HEK293T (cell line): ENCODE results near the gene PARK7.

Experiments
- CTCF ChIA-PET: fragments of 350-600 bp; formaldehyde crosslinking; extraction: SDS; loops from one replicate; lab custom pipeline; 2021; ENCODE audit warnings: antibody characterized with exemption, inconsistent platforms; lab: Yijun Ruan, JAX
- POLR2A ChIA-PET: fragments of 350-600 bp; formaldehyde crosslinking; extraction: SDS; loops from one replicate; lab custom pipeline; 2020; ENCODE audit warnings: antibody characterized with exemption, inconsistent platforms; lab: Yijun Ruan, JAX
- DNase-seq: peaks from one replicate; pipeline ENCODE4 v3.0.0; 2012; ENCODE audit warnings: mixed read lengths; ENCODE audit errors: extremely low spot score
- ARNT ChIP-seq: fragments of 450-650 bp; IDR thresholded peaks from 2 replicates; pipeline ENCODE4 v1.6.1; 2017; ENCODE audit warnings: mild to moderate bottlenecking
- BHLHE40 ChIP-seq: fragments of 450-650 bp; IDR thresholded peaks from 2 replicates; pipeline ENCODE4 v1.6.1; 2016; ENCODE audit warnings: mild to moderate bottlenecking, moderate library complexity, borderline replicate concordance
- CTBP1 ChIP-seq: fragments of 450-650 bp; IDR thresholded peaks from 2 replicates; pipeline ENCODE4 v1.6.1; 2016; ENCODE audit warnings: borderline replicate concordance
- ELF4 ChIP-seq: fragments of 450-650 bp; IDR thresholded peaks from 2 replicates; pipeline ENCODE4 v1.6.1; 2017; ENCODE audit warnings: antibody characterized with exemption
- FOXA1 ChIP-seq: fragments of 450-650 bp; IDR thresholded peaks from 2 replicates; pipeline ENCODE4 v1.6.1; 2016; ENCODE audit warnings: mild to moderate bottlenecking
- FOXK2 ChIP-seq: fragments of 450-650 bp; IDR thresholded peaks from 2 replicates; pipeline ENCODE4 v1.6.1; 2016; ENCODE audit warnings: mild to moderate bottlenecking
- FOXM1 ChIP-seq: fragments of 450-650 bp; IDR thresholded peaks from 2 replicates; pipeline ENCODE4 v1.6.1; 2017; ENCODE audit warnings: mild to moderate bottlenecking, borderline replicate concordance
- HDGF ChIP-seq: fragments of 450-650 bp; IDR thresholded peaks from 2 replicates; pipeline ENCODE4 v1.6.1; 2017; ENCODE audit warnings: antibody characterized with exemption, borderline replicate concordance
- L3MBTL2 ChIP-seq: fragments of 450-650 bp; conservative IDR thresholded peaks from 2 replicates; pipeline ENCODE4 v1.6.1; 2016; ENCODE audit warnings: mild to moderate bottlenecking
- LEF1 ChIP-seq: fragments of 450-650 bp; IDR thresholded peaks from 2 replicates; pipeline ENCODE4 v1.6.1; 2017; ENCODE audit warnings: mild to moderate bottlenecking, borderline replicate concordance
- NFRKB ChIP-seq: fragments of 450-650 bp; IDR thresholded peaks from 2 replicates; pipeline ENCODE4 v1.6.1; 2016; ENCODE audit warnings: mild to moderate bottlenecking, moderate library complexity
- PKNOX1 ChIP-seq: fragments of 450-650 bp; IDR thresholded peaks from 2 replicates; pipeline ENCODE4 v1.6.1; 2016
- SP1 ChIP-seq: fragments of 450-650 bp; IDR thresholded peaks from 2 replicates; pipeline ENCODE4 v1.6.1; 2017
- SUZ12 ChIP-seq: fragments of 450-650 bp; IDR thresholded peaks from 2 replicates; pipeline ENCODE4 v1.6.1; 2016; ENCODE audit warnings: mild to moderate bottlenecking
- TARDBP ChIP-seq: fragments of 450-650 bp; IDR thresholded peaks from 2 replicates; pipeline ENCODE4 v1.6.1; 2016
- ZNF384 ChIP-seq: fragments of 450-650 bp; IDR thresholded peaks from 2 replicates; pipeline ENCODE4 v1.6.1; 2016

PARK7 gene

GRCh38 chr1:7985851-7986612, 24.5 kb downstream of the PARK7 start:
- CTCF ChIA-PET: no interaction called here
- no peak for TF ChIP-seq SP1
- TF ChIP-seq ZNF384: no peak
- no peak for TF ChIP-seq PKNOX1
- no peak for TF ChIP-seq LEF1
- TF ChIP-seq TARDBP: no peak
- TF ChIP-seq NFRKB: no peak
- no peak for TF ChIP-seq BHLHE40
- no peak for TF ChIP-seq FOXA1
- no peak for TF ChIP-seq HDGF
- no peak for TF ChIP-seq ELF4
- no peak for TF ChIP-seq L3MBTL2
- TF ChIP-seq SUZ12: no peak
- no peak for TF ChIP-seq FOXM1
- no peak for TF ChIP-seq ARNT
- TF ChIP-seq CTBP1: no peak
- TF ChIP-seq FOXK2: no peak
- DNase-seq: no peak
- POLR2A ChIA-PET: interaction anchor here (1.1 kb wide), 1 partner anchor 24 kb away, joined by 3 read pairs; no protein-coding TSS in a partner anchor

- TF ChIP-seq BHLHE40 (no peak), NFRKB (no peak), ELF4 (no peak), LEF1 (no peak), HDGF (no peak), ARNT (no peak), FOXK2 (no peak), PKNOX1 (no peak), SUZ12 (no peak), TARDBP (no peak), L3MBTL2 (no peak), SP1 (no peak), CTBP1 (no peak), FOXA1 (no peak)
- ChIA-PET CTCF (no interaction called here), POLR2A (interaction anchor here (0.5 kb wide), 1 partner anchor 279 kb away, joined by 3 read pairs; no protein-coding TSS in a partner anchor)
- DNase-seq: no peak
These were observed 26.0 kb downstream of the PARK7 start for GRCh38 chr1:7987528-7987927.

GRCh38 chr1:7988576-7988975, 27.1 kb downstream of the PARK7 start:
- CTCF ChIA-PET: interaction anchor here (2.1 kb wide), 1 partner anchor 14 kb away, joined by 10 read pairs; no protein-coding TSS in a partner anchor
- no peak for TF ChIP-seq FOXA1
- TF ChIP-seq CTBP1: no peak
- TF ChIP-seq NFRKB: no peak
- TF ChIP-seq ELF4: no peak
- TF ChIP-seq FOXK2: no peak
- TF ChIP-seq FOXM1: no peak
- no peak for TF ChIP-seq SUZ12
- TF ChIP-seq ZNF384: no peak
- no peak for TF ChIP-seq HDGF
- POLR2A ChIA-PET: no interaction called here
- no peak for DNase-seq

GRCh38 chr1:7989762-7990428, 28.4 kb downstream of the PARK7 start:
- TF ChIP-seq SP1: no peak
- TF ChIP-seq FOXM1: no peak
- no peak for TF ChIP-seq L3MBTL2
- TF ChIP-seq HDGF: no peak
- no peak for TF ChIP-seq CTBP1
- no peak for TF ChIP-seq FOXK2
- TF ChIP-seq ARNT: no peak
- no peak for TF ChIP-seq ZNF384
- no peak for TF ChIP-seq PKNOX1
- TF ChIP-seq TARDBP: no peak
- no peak for TF ChIP-seq LEF1
- TF ChIP-seq NFRKB: no peak
- TF ChIP-seq BHLHE40: no peak
- no peak for TF ChIP-seq ELF4
- no peak for TF ChIP-seq SUZ12
- TF ChIP-seq FOXA1: no peak
- ChIA-PET POLR2A (no interaction called here), CTCF (interaction anchor here (0.6 to 2.1 kb wide), 3 partner anchors 15 to 38 kb away, joined by 3 to 10 read pairs (median 4); no protein-coding TSS in a partner anchor)
- DNase-seq: no peak

GRCh38 chr1:7991504-7992440, 30.3 kb downstream of the PARK7 start:
- CTCF ChIA-PET: no interaction called here
- TF ChIP-seq ARNT: no peak
- no peak for TF ChIP-seq LEF1
- TF ChIP-seq L3MBTL2: no peak
- TF ChIP-seq BHLHE40: no peak
- TF ChIP-seq SUZ12: no peak
- no peak for TF ChIP-seq HDGF
- TF ChIP-seq SP1: no peak
- TF ChIP-seq ELF4: no peak
- no peak for TF ChIP-seq FOXM1
- no peak for TF ChIP-seq FOXK2
- no peak for TF ChIP-seq ZNF384
- no peak for TF ChIP-seq PKNOX1
- TF ChIP-seq FOXA1: no peak
- TF ChIP-seq CTBP1: no peak
- TF ChIP-seq NFRKB: no peak
- TF ChIP-seq TARDBP: no peak
- no peak for DNase-seq
- POLR2A ChIA-PET: no interaction called here
